SH-SY5Y (cell line): ENCODE data around the gene SCPEP1.

Source experiments
- GATA2 ChIP-seq: IDR thresholded peaks from 2 replicates; pipeline ENCODE4 v1.6.1; 2011; ENCODE audit warnings: mild to moderate bottlenecking, low read depth, low read length
- GATA3 ChIP-seq: IDR thresholded peaks from 2 replicates; pipeline ENCODE4 v1.6.1; 2011; ENCODE audit warnings: low read depth, mild to moderate bottlenecking, low read length, moderate library complexity

GRCh38 chr17:56930739-56931337, 47.1 kb upstream of the SCPEP1 start:
- TF ChIP-seq GATA3 (no peak), GATA2 (no peak)
